ENCODE data around the gene ZBTB8B.
"Not testable (repeated sequence)": the region's sequence is repeated elsewhere in the genome, so short reads cannot be mapped to it uniquely, and the experiment has no call there.

Gene ZBTB8B

GRCh38 chr1:32431736-32432400, 33.0 kb upstream of the ZBTB8B start:
- H3K27ac ChIP-seq, result peak overlapping the region; percentile 66
- H3K36me3 ChIP-seq (ENCODE audit: insufficient read depth), result no peaks in the 10 kb centered on the region
- no peaks in the 10 kb centered on the region for H4K20me1 ChIP-seq (ENCODE audit: insufficient read depth)
- H3K4me3 ChIP-seq (IDR thresholded peaks at IDR 0.05; ENCODE audit: insufficient read depth, low read depth, low read length), result no peak overlapping the region
- H3K27me3 ChIP-seq (ENCODE audit: insufficient read depth, low read depth), result no peaks in the 10 kb centered on the region
- H2AFZ ChIP-seq (ENCODE audit: low read depth), result peak overlapping the region; percentile 58; the same call in 1 of the 2 replicates
- peak overlapping the region; percentile 56 for H3K4me2 ChIP-seq
- H3K9ac ChIP-seq, result peak overlapping the region; percentile 10; the same call in 1 of the 2 replicates
- peaks cover 45% of the 10 kb centered on the region for H3K4me1 ChIP-seq (ENCODE audit: low read depth, poor library complexity, severe bottlenecking)
- no peaks in the 10 kb centered on the region for H3K79me2 ChIP-seq (ENCODE audit: insufficient read depth, low read depth)
- no peak for TF ChIP-seq CTCF (conservative IDR thresholded peaks at IDR 0.05; ENCODE audit: low read depth, low read length)

- Histone ChIP-seq H3K79me2 (ENCODE audit: insufficient read depth, low read depth) (no peaks in the 10 kb centered on the region), H4K20me1 (ENCODE audit: insufficient read depth) (no peaks in the 10 kb centered on the region), H3K9ac (no peak overlapping the region), H3K27me3 (ENCODE audit: insufficient read depth, low read depth) (no peaks in the 10 kb centered on the region), H3K36me3 (ENCODE audit: insufficient read depth) (no peaks in the 10 kb centered on the region), H3K27ac (no peak overlapping the region), H3K4me3 (IDR thresholded peaks at IDR 0.05; ENCODE audit: insufficient read depth, low read depth, low read length) (no peak overlapping the region), H2AFZ (ENCODE audit: low read depth) (no peak overlapping the region), H3K4me2 (no peak overlapping the region), H3K4me1 (ENCODE audit: low read depth, poor library complexity, severe bottlenecking) (no peaks in the 10 kb centered on the region)
- no peak for TF ChIP-seq CTCF (conservative IDR thresholded peaks at IDR 0.05; ENCODE audit: low read depth, low read length)
Observed at GRCh38 chr1:32438136-32438535, 26.7 kb upstream of the ZBTB8B start.

- not testable (repeated sequence) for H3K36me3 ChIP-seq (ENCODE audit: insufficient read depth); H3K4me3 ChIP-seq (IDR thresholded peaks at IDR 0.05; ENCODE audit: insufficient read depth, low read depth, low read length); H3K4me2 ChIP-seq; H3K4me1 ChIP-seq (ENCODE audit: low read depth, poor library complexity, severe bottlenecking); H3K9ac ChIP-seq; H4K20me1 ChIP-seq (ENCODE audit: insufficient read depth); H3K27me3 ChIP-seq (ENCODE audit: insufficient read depth, low read depth); H3K27ac ChIP-seq; H3K79me2 ChIP-seq (ENCODE audit: insufficient read depth, low read depth); H2AFZ ChIP-seq (ENCODE audit: low read depth)
Observed at GRCh38 chr1:32438777-32439176, 26.1 kb upstream of the ZBTB8B start.

GRCh38 chr1:32441467-32441866, 23.4 kb upstream of the ZBTB8B start:
- not testable (repeated sequence) for H3K4me1 ChIP-seq (ENCODE audit: low read depth, poor library complexity, severe bottlenecking); H3K27ac ChIP-seq; H3K9ac ChIP-seq; H3K4me3 ChIP-seq (IDR thresholded peaks at IDR 0.05; ENCODE audit: insufficient read depth, low read depth, low read length); H3K4me2 ChIP-seq; H2AFZ ChIP-seq (ENCODE audit: low read depth); H3K36me3 ChIP-seq (ENCODE audit: insufficient read depth); H3K27me3 ChIP-seq (ENCODE audit: insufficient read depth, low read depth); H3K79me2 ChIP-seq (ENCODE audit: insufficient read depth, low read depth); H4K20me1 ChIP-seq (ENCODE audit: insufficient read depth)

GRCh38 chr1:32447469-32448185, 17.2 kb upstream of the ZBTB8B start:
- Histone ChIP-seq H3K36me3 (ENCODE audit: insufficient read depth) (no peaks in the 10 kb centered on the region), H2AFZ (ENCODE audit: low read depth) (no peak overlapping the region), H3K27ac (no peak overlapping the region), H3K9ac (no peak overlapping the region), H3K79me2 (ENCODE audit: insufficient read depth, low read depth) (no peaks in the 10 kb centered on the region), H3K27me3 (ENCODE audit: insufficient read depth, low read depth) (no peaks in the 10 kb centered on the region), H4K20me1 (ENCODE audit: insufficient read depth) (no peaks in the 10 kb centered on the region), H3K4me2 (no peak overlapping the region), H3K4me1 (ENCODE audit: low read depth, poor library complexity, severe bottlenecking) (peaks cover 12% of the 10 kb centered on the region), H3K4me3 (IDR thresholded peaks at IDR 0.05; ENCODE audit: insufficient read depth, low read depth, low read length) (no peak overlapping the region)
- TF ChIP-seq CTCF (conservative IDR thresholded peaks at IDR 0.05; ENCODE audit: low read depth, low read length), result no peak

Data from KMS-11 (cell line).